Glutamatergic neuron (in vitro differentiated cells): Measurements from ENCODE around the gene LSS. TPM values are rescaled to one million over a fixed set of nuclear protein-coding genes. Genes with fewer than 3 reads are reported as not detected.

ENCODE experiments used
- DNase-seq: peaks from one replicate; pipeline ENCODE4 v3.0.0; 2022
- H3K27ac Mint-ChIP-seq: one replicate; pipeline ENCODE4 v1.8.0; 2020; ENCODE audit warnings: mild to moderate bottlenecking, mixed read lengths, inconsistent platforms; ENCODE audit not compliant: unreplicated experiment
- H3K27me3 Mint-ChIP-seq: one replicate; pipeline ENCODE4 v1.8.0; 2020; ENCODE audit warnings: mild to moderate bottlenecking, moderate library complexity, mixed read lengths, inconsistent platforms; ENCODE audit not compliant: unreplicated experiment
- H3K36me3 Mint-ChIP-seq: one replicate; pipeline ENCODE4 v1.8.0; 2020; ENCODE audit warnings: mild to moderate bottlenecking, mixed read lengths, inconsistent platforms; ENCODE audit not compliant: unreplicated experiment
- H3K4me1 Mint-ChIP-seq: one replicate; pipeline ENCODE4 v1.8.0; 2020; ENCODE audit warnings: mild to moderate bottlenecking, low read depth, mixed read lengths, inconsistent platforms; ENCODE audit not compliant: unreplicated experiment
- H3K4me3 Mint-ChIP-seq: one replicate; pipeline ENCODE4 v1.8.0; 2020; ENCODE audit warnings: mild to moderate bottlenecking, mixed read lengths, inconsistent platforms; ENCODE audit not compliant: unreplicated experiment
- H3K9me3 Mint-ChIP-seq: one replicate; pipeline ENCODE4 v1.8.0; 2020; ENCODE audit warnings: mild to moderate bottlenecking, moderate library complexity, mixed read lengths, inconsistent platforms; ENCODE audit not compliant: unreplicated experiment
- CTCF ChIP-seq: fragments of 200-600 bp; sonication (generic); IDR thresholded peaks from one replicate; pipeline ENCODE4 v1.5.0; 2021; ENCODE audit not compliant: partially characterized antibody, unreplicated experiment
- total RNA-seq: library from RNA; stranded (reverse); fragmentation: NEBNext Ultra II Directional; extraction: Animal tissue kit (Norgen Biotek cat#: 25700); gene quantifications from one replicate; pipeline ENCODE4 v1.2.1, GENCODE V29; 2021; ENCODE audit not compliant: unreplicated experiment

Gene LSS
- total RNA-seq, 1 donor from 2014 or later, result 390 TPM

GRCh38 chr21:46239817-46240325 is 11.3 kb upstream of the LSS start:
- no peak for DNase-seq
- H3K27me3 Mint-ChIP-seq, result peaks cover 6% of the 10 kb centered on the region
- TF ChIP-seq CTCF, result no peak
- no peaks in the 10 kb centered on the region for H3K4me1 Mint-ChIP-seq
- no peak overlapping the region for H3K4me3 Mint-ChIP-seq
- no peak overlapping the region for H3K27ac Mint-ChIP-seq
- peaks cover 6% of the 10 kb centered on the region for H3K36me3 Mint-ChIP-seq
- peaks cover 1% of the 10 kb centered on the region for H3K9me3 Mint-ChIP-seq

GRCh38 chr21:46237474-46237873 is 8.9 kb upstream of the LSS start:
- no peak for DNase-seq
- H3K9me3 Mint-ChIP-seq, result peaks cover 9% of the 10 kb centered on the region
- peaks cover 30% of the 10 kb centered on the region for H3K36me3 Mint-ChIP-seq
- no peaks in the 10 kb centered on the region for H3K4me1 Mint-ChIP-seq
- no peak overlapping the region for H3K4me3 Mint-ChIP-seq
- no peak overlapping the region for H3K27ac Mint-ChIP-seq
- TF ChIP-seq CTCF, result no peak
- H3K27me3 Mint-ChIP-seq, result peaks cover 11% of the 10 kb centered on the region

GRCh38 chr21:46234436-46234950 is 5.9 kb upstream of the LSS start:
- Mint-ChIP-seq H3K9me3 (peaks cover 15% of the 10 kb centered on the region), H3K4me1 (no peaks in the 10 kb centered on the region), H3K27ac (no peak overlapping the region), H3K36me3 (peaks cover 45% of the 10 kb centered on the region), H3K4me3 (no peak overlapping the region), H3K27me3 (peaks cover 8% of the 10 kb centered on the region)
- no peak for TF ChIP-seq CTCF
- no peak for DNase-seq

GRCh38 chr21:46229923-46230260 is 1.3 kb upstream of the LSS start:
- Mint-ChIP-seq H3K4me1 (peaks cover 12% of the 10 kb centered on the region), H3K36me3 (peaks cover 40% of the 10 kb centered on the region), H3K9me3 (peaks cover 17% of the 10 kb centered on the region), H3K27me3 (peaks cover 13% of the 10 kb centered on the region), H3K4me3 (peak overlapping the region; percentile 87), H3K27ac (peak overlapping the region; percentile 41)
- no peak for DNase-seq
- TF ChIP-seq CTCF, result no peak

- DNase-seq, result peak; percentile 68
- Mint-ChIP-seq H3K4me1 (peaks cover 13% of the 10 kb centered on the region), H3K36me3 (peaks cover 35% of the 10 kb centered on the region), H3K27ac (peak overlapping the region; percentile 89), H3K27me3 (peaks cover 13% of the 10 kb centered on the region), H3K4me3 (peak overlapping the region; percentile 93), H3K9me3 (peaks cover 17% of the 10 kb centered on the region)
- peak; percentile 47 for TF ChIP-seq CTCF
Observed at GRCh38 chr21:46229133-46229922, 754 bp upstream of the LSS start.
